ENCODE results near the gene LRP8. TPM values are rescaled to one million over a fixed set of nuclear protein-coding genes. Genes with fewer than 3 reads are reported as not detected.

Gene LRP8
- total RNA-seq = 9.1 and 21.8 TPM in 2 replicates

- DNase-seq (ENCODE audit: low read depth in 2 of 2) = peak in 1 of 2 donors; percentile 73
Measured at GRCh38 chr1:53328009-53328461, at the start of gene LRP8. TSS of gene LRP8 (minus strand) at chr1:53328070. CDS start at chr1:53327912, 158 bp downstream.

- DNase-seq (ENCODE audit: low read depth in 2 of 2) = no peak
Measured at GRCh38 chr1:53377438-53377841, 49.6 kb upstream of the LRP8 start.

DNA sequence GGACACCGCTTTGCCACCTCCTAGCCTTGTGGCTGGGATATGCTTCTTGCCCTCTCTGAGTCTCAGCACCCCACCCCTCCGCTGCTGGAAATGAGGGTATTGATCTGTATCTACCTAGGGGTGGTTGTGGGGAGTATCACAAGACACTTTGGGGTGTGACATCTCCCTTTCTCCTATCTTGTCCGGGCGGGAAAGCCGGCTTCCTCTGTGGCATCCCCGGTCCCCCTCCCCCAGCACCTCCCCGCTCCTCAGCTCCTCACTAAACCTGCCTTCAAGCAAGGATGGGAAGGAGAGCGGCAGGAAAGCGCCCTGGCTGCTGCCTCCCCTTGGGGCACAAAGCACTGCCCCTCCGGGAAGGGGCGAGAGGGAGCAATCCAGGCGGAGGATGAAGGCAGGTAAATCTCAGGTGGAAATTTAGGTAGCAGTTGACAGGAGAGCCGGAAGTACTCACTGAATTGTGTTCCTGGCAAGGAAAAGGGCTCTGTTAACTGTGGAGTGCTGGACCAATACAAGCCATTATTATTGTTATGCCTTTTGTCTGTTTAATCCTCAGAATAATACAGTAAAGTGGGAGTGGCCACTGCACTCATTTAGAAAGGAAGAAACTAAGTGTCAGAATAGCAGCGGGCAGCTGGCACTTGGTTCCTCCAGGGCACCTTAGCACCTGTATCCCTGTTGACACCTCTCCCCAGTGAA is 49.0 kb upstream of the LRP8 start:
- no peak for DNase-seq (ENCODE audit: low read depth in 2 of 2)

DNA sequence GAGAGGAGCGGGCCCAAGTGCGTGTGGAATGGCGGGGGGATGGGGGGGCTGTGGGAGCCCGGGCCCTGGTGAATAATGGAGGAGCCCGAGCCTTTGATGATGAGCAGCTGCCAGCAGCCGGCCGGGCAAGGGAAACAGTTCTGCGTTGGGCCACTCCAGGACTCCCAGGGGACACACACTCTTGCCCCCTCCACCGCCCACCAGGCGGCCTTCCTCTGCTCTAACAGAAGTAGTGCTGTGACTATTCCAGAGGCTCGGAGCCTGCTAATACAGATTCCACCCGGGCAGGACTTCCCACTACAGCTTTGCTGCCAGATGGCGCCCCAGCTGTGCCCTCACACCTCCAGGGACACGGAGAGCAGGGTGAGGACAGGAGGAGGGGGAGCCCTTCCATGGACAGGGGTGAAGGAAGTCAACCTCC is 48.2 kb upstream of the LRP8 start:
- DNase-seq (ENCODE audit: low read depth in 2 of 2) = no peak

- DNase-seq (ENCODE audit: low read depth in 2 of 2) = no peak
Measured at GRCh38 chr1:53375440-53375839, 47.6 kb upstream of the LRP8 start.

DNA sequence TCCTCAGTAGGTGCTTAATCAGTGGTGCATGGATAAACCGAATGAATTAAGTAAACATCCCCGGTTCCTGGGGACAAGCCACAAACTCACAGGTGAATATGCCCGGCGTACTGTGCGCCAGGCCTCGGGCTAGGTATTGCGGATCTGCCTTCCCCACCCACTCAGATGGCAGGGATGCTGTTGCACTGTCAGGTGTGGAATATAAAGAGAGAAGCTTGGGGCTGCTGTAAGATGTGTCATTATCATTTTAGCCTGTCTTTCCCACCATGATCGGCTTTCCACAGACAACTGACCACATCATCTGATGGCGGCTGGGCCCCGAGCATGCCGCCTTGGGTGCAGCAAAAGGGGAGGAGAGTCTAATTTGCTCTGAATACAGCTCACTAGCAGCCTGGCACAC is 45.4 kb upstream of the LRP8 start:
- DNase-seq (ENCODE audit: low read depth in 2 of 2) = no peak

DNA sequence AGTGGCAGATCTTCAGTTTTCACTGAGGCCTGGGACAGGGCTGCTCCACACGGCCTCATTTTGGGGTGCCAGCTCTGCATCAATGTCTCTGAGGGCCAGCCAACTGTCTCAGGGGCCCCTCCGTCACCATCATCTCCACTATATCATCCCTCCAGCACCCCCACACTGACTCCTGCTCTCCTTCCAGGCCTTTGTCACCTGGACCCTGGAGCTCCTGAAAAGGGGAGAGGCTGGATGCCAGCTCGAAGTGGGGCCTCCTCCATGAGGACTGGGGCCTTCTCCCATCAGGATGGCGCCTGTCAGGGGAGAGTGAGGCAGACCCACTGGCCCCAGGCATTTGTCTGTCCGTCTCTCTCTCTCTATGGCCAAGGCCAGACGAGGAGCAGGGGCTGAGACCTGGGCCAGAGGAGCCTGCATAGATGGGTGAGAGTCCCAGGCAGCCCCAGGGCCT is 44.7 kb upstream of the LRP8 start:
- DNase-seq (ENCODE audit: low read depth in 2 of 2) = no peak

DNA sequence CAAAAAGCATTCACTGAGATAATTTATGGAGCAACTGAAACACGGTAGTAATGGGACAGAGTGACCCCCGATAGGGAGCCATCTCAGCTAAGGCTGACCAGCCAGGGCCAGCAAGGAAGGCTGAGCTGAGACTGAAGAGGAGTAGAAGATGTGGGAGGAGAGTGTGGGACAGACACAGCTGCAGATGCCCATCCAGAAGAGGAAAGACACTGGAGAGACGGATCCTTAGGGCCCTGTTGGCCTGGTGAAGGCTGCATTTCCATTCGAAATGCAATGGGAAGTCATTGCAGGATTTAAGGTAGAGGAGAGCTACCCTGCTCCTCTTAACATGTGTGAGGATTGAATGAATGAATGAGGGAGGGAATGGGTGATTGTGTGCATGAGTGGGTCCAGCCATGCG is 44.0 kb upstream of the LRP8 start:
- no peak for DNase-seq (ENCODE audit: low read depth in 2 of 2)

GRCh38 chr1:53371121-53371666 is 43.3 kb upstream of the LRP8 start:
- no peak for DNase-seq (ENCODE audit: low read depth in 2 of 2)

DNA sequence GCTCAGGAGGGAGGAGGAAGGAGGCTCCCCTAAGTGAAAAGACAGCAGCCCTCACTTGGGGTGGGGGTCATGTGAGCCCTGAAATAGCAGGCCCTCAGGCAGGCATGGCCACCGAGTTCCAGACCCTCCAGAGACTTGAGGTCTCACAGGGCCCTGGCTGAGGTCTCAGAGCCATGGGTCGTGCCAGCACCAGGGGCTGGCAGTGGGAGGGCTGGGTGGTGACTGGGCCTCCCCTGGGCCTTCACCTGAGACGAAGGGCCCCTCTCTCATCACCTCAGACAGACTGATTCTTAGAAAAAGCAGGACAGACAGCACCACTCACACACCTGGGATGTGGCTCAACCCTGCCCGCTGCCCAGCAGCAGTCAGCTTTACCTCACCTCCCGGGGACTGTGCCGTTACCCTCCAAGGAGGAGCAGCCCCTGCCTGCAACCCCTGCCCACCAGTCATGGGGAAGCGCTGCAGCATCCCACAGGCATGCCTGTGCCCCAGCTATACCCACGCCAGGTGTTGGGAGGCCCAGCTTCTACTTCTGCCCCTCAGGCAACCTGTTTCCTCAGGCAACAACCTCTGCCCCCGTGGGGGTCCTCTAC is 42.6 kb upstream of the LRP8 start:
- no peak for DNase-seq (ENCODE audit: low read depth in 2 of 2)

DNA sequence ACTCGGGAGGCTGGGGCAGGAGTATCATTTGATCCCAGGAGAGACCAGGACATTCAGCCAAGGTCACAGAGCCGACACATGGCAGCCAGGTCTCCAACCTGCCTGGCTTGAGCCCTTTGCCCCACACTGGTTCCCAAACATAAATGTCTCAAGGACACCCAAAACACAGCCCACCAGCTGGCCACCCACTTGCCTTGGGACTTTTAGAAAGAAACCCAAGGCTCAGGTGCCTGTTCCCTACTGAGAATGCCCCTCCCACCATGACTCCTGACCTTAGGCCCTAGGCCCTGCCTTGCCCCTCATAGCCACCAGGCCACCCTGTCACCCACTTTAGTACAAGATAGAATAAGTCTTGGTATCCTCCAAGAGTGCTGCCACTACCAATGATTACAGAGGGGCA is 41.9 kb upstream of the LRP8 start:
- no peak for DNase-seq (ENCODE audit: low read depth in 2 of 2)

GRCh38 chr1:53369034-53369750 is 41.3 kb upstream of the LRP8 start:
- DNase-seq (ENCODE audit: low read depth in 2 of 2) = no peak

GRCh38 chr1:53368314-53369033 is 40.6 kb upstream of the LRP8 start:
- no peak for DNase-seq (ENCODE audit: low read depth in 2 of 2)

DNA sequence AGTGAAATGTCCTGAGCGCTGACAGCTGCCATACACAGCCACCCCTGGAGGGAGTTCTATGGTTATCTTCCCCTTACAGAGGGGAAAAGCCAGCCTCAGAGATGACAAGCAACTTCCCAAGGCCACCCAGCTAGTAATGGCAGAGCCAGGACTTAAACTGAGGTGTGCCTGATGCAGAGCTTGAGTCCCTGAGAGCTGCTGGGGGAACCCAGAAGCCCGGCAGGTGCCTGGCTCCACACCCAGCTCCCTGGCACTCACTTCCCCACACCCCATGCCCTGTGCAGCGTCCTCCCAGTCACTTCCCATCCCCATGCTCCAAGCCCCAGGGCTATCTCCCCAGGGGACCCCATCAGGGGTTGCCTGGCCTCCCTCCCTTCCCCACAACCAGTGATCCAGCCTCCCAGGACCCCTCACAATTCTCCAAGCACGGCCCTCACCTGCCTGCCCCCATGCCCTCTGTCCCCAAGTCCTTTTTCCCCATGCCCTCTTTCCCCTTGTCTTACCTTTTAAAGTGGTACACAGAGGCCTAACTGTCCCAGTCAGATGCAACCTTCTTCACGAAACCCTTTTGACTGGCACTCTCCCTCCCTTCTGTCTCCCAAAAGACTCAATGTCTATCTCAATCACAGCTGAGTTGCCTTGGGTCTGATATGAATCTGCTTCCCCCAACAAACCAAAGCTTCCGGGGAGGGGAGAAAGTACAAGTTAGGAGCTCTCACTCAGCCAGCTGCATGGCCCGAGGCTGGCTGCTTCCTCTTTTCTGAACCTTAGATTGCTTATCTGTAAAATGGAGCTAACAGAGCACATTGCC is 39.8 kb upstream of the LRP8 start:
- no peak for DNase-seq (ENCODE audit: low read depth in 2 of 2)

- DNase-seq (ENCODE audit: low read depth in 2 of 2) = no peak
Measured at GRCh38 chr1:53366901-53367502, 39.1 kb upstream of the LRP8 start.

- no peak for DNase-seq (ENCODE audit: low read depth in 2 of 2)
Measured at GRCh38 chr1:53365437-53366063, 37.7 kb upstream of the LRP8 start.

DNA sequence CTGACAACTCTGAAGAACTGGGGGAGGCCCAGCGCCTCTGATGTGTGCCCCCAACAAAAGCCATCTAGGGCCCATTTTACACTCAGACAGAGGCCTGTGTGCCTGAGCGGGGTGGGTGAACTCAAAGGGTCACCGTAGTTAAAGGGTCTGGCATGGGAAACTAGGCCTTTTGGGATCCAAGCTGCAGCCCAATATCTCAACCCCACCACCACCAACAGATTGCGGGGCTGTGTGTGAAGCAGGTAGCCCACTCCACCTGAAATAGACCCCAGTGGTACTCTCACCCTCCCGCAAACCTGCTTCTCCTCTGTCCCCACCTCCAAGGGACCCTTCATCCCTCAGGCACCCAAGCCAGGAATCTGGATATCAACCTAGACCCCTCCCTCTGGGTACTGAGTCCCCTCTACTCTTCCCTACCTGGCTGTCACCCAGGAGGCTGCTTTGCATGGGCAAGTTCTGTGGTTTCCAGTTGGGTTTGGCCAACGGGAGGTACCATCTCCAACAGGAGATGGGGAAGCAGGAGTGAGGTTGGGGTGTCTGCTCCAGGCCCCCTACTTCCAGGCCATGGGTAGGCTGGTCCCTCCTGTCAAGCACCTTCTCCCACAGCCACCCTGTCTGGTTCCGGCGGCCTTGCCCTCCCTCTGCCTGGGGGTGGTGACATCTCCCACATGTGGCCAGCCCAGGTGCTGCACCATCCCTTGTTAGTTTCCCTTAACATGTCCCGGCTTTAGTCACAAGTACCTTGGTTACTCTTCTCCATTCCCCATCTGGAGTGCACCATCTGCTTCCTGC is 35.2 kb upstream of the LRP8 start:
- no peak for DNase-seq (ENCODE audit: low read depth in 2 of 2)

GRCh38 chr1:53362270-53362669 is 34.4 kb upstream of the LRP8 start:
- no peak for DNase-seq (ENCODE audit: low read depth in 2 of 2)

- no peak for DNase-seq (ENCODE audit: low read depth in 2 of 2)
Measured at GRCh38 chr1:53361541-53361961, 33.7 kb upstream of the LRP8 start.
